ENCODE data around the gene PCGF3.
"Not testable (repeated sequence)": the region's sequence is repeated elsewhere in the genome, so short reads cannot be mapped to it uniquely, and the experiment has no call there.

PCGF3 gene

DNA sequence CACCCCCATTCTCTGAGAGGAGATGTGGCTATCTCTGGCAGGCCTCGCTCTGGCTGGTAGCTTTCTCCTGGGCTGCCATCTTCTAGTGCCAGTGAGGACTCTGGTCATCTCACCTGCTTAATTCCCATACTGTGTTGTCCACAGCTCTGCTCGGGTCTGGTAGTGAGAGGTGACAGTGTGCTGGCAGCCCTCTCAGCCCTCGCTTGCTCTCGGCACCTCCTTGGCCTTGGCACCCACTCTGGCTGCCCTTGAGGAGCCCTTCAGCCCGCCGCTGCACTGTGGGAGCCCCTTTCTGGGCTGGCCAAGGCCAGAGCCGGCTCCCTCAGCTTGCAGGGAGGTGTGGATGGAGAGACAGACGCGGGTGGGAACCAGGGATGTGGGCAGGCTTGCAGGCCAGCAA lies 67.6 kb downstream of the PCGF3 start:
- no peak for TF ChIP-seq CTCF (conservative IDR thresholded peaks at IDR 0.05; ENCODE audit: low read depth, low read length)
- Histone ChIP-seq H3K79me2 (ENCODE audit: insufficient read depth, low read depth) (peaks cover 13% of the 10 kb centered on the region; the same call in 1 of the 2 replicates), H3K27me3 (ENCODE audit: insufficient read depth, low read depth) (no peaks in the 10 kb centered on the region), H3K4me3 (IDR thresholded peaks at IDR 0.05; ENCODE audit: insufficient read depth, low read depth, low read length) (no peak overlapping the region), H2AFZ (ENCODE audit: low read depth) (no peak overlapping the region), H4K20me1 (ENCODE audit: insufficient read depth) (no peaks in the 10 kb centered on the region), H3K27ac (no peak overlapping the region), H3K9ac (no peak overlapping the region), H3K4me1 (ENCODE audit: low read depth, poor library complexity, severe bottlenecking) (no peaks in the 10 kb centered on the region), H3K4me2 (no peak overlapping the region), H3K36me3 (ENCODE audit: insufficient read depth) (no peaks in the 10 kb centered on the region)

DNA sequence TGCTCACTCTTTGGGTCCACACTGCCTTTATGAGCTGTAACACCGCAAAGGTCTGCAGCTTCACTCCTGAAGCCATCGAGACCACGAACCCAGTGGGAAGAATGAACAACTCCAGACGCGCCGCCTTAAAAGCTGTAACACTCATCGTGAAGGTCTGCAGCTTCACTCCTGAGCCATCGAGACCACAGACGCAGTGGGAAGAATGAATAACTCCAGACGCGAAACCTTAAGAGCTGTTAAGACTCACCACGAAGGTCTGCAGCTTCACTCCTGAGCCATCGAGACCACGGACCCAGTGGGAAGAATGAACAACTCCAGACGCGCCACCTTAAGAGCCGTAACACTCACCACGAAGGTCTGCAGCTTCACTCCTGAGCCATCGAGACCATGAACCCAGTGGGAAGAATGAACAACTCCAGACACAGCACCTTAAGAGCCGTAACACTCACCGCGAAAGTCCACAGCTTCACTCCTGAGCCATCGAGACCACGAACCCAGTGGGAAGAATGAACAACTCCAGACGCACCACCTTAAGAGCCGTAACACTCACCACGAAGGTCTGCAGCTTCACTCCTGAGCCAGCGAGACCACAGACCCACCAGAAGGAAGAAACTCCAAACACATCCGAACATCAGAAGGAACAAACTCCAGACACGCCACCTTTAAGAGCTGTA lies 68.9 kb downstream of the PCGF3 start:
- not testable (repeated sequence) for H2AFZ ChIP-seq (ENCODE audit: low read depth); H3K27ac ChIP-seq; H4K20me1 ChIP-seq (ENCODE audit: insufficient read depth); H3K4me2 ChIP-seq; H3K27me3 ChIP-seq (ENCODE audit: insufficient read depth, low read depth); H3K4me3 ChIP-seq (IDR thresholded peaks at IDR 0.05; ENCODE audit: insufficient read depth, low read depth, low read length); H3K9ac ChIP-seq; H3K36me3 ChIP-seq (ENCODE audit: insufficient read depth); H3K4me1 ChIP-seq (ENCODE audit: low read depth, poor library complexity, severe bottlenecking)
- peaks cover 17% of the 10 kb centered on the region; the same call in 1 of the 2 replicates for H3K79me2 ChIP-seq (ENCODE audit: insufficient read depth, low read depth)

DNA sequence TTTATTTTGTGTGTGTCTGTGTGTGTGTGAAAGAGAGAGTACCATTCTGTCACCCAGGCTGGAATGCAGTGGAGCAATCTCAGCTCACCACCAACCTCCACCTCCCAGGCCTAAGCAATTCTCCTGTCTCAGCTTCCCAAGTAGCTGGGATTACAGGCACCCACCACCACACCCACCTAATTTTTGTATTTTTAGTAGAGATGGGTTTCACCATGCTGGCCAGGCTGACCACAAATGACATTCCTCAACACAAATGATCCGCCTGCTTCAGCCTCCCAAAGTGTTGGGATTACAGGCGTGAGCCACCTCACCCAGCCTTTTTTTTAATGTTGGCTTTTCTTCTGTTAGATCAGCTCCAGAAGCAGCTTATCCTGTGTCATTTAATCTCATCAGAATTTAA lies 69.9 kb downstream of the PCGF3 start:
- not testable (repeated sequence) for H3K4me1 ChIP-seq (ENCODE audit: low read depth, poor library complexity, severe bottlenecking); H2AFZ ChIP-seq (ENCODE audit: low read depth); H3K36me3 ChIP-seq (ENCODE audit: insufficient read depth); H3K4me3 ChIP-seq (IDR thresholded peaks at IDR 0.05; ENCODE audit: insufficient read depth, low read depth, low read length); H3K9ac ChIP-seq; H4K20me1 ChIP-seq (ENCODE audit: insufficient read depth); H3K27ac ChIP-seq; H3K27me3 ChIP-seq (ENCODE audit: insufficient read depth, low read depth); H3K4me2 ChIP-seq
- peaks cover 27% of the 10 kb centered on the region; the same call in 1 of the 2 replicates for H3K79me2 ChIP-seq (ENCODE audit: insufficient read depth, low read depth)

DNA sequence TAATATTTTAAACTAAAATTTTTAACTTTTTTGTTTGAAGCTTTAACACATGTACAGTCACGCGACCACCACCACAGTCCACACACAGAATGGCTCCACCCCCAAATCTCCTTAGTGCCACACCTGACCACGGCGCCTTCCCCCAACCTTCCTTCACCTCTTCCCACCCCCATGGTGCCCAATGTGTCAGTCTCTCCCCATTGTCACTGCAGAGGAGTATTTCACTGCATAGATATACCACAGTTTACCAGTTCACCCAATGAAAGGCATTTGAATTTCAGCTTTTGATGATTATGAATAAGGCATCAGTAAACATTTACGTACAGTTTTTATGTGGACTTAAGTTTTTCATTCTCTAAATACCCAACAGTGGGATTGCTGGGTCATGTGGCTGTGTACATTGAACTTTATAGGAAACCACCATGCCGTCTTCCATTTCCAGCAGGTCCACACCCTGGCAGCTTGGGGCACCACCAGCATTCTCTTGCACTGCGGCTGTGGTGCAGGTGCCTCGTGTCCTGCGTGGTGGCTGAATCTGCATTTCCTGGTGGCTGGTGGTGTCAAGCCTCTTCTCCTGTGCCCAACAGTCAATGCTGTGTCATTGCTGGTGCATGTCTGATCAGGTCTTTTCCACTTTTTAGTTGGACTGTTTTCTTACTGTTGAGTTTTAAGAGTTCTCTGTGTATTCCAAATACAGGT lies 71.3 kb downstream of the PCGF3 start:
- Histone ChIP-seq H3K9ac (no peak overlapping the region), H4K20me1 (ENCODE audit: insufficient read depth) (no peaks in the 10 kb centered on the region), H3K4me1 (ENCODE audit: low read depth, poor library complexity, severe bottlenecking) (no peaks in the 10 kb centered on the region), H3K79me2 (ENCODE audit: insufficient read depth, low read depth) (peaks cover 38% of the 10 kb centered on the region; the same call in 1 of the 2 replicates), H3K27ac (no peak overlapping the region), H3K4me3 (IDR thresholded peaks at IDR 0.05; ENCODE audit: insufficient read depth, low read depth, low read length) (no peak overlapping the region), H3K27me3 (ENCODE audit: insufficient read depth, low read depth) (no peaks in the 10 kb centered on the region), H3K36me3 (ENCODE audit: insufficient read depth) (no peaks in the 10 kb centered on the region), H3K4me2 (no peak overlapping the region), H2AFZ (ENCODE audit: low read depth) (no peak overlapping the region)
- no peak for TF ChIP-seq CTCF (conservative IDR thresholded peaks at IDR 0.05; ENCODE audit: low read depth, low read length)

DNA sequence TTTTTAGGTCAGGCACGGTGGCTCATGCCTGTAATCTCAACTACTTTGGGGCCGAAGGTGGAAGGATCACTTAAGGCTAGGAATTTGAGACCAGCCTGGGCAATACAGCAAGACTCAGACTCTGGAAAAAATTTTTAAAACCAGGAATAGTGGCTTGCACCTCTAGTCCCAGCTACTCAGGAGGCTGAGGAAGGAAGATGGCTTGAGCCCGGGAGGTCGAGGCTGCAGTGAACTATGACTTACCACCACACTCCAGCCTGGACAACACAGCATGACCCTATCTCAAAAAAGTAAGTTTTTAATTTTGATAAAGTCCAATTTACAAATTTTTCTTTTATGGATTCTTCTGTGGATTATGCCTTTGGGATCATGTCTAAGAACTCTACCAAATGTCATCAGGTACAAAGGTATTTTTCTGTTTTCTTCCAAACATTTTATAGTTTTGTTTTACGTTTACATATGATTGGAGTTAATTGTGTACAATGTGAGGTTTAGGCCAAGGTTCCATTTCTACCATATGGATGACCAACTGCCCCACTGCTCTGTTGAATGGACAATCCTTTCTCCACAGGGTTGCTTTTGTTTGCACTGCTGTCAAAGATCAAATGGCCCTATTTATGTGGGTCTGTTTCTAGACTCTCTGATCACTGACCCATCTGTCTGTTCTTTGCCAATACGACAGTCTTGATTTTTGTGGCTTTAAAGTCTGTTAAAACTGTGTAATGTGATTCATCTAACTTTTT lies 72.1 kb downstream of the PCGF3 start:
- Histone ChIP-seq H3K4me2 (no peak overlapping the region), H3K4me1 (ENCODE audit: low read depth, poor library complexity, severe bottlenecking) (no peaks in the 10 kb centered on the region), H3K27me3 (ENCODE audit: insufficient read depth, low read depth) (no peaks in the 10 kb centered on the region), H3K4me3 (IDR thresholded peaks at IDR 0.05; ENCODE audit: insufficient read depth, low read depth, low read length) (no peak overlapping the region), H2AFZ (ENCODE audit: low read depth) (no peak overlapping the region), H3K27ac (no peak overlapping the region), H3K9ac (no peak overlapping the region), H4K20me1 (ENCODE audit: insufficient read depth) (no peaks in the 10 kb centered on the region), H3K36me3 (ENCODE audit: insufficient read depth) (no peaks in the 10 kb centered on the region), H3K79me2 (ENCODE audit: insufficient read depth, low read depth) (peaks cover 38% of the 10 kb centered on the region; the same call in 1 of the 2 replicates)
- no peak for TF ChIP-seq CTCF (conservative IDR thresholded peaks at IDR 0.05; ENCODE audit: low read depth, low read length)

Data from KMS-11 (cell line).